ENCODE measurements around the gene CPN2. TPM values are rescaled to one million over a fixed set of nuclear protein-coding genes. Genes with fewer than 3 reads are reported as not detected.

CPN2 gene
- total and polyA plus RNA-seq, 2 donors (not counting 3 experiments of a cell fraction or from before 2014, with no cell fraction given) = not detected

DNA sequence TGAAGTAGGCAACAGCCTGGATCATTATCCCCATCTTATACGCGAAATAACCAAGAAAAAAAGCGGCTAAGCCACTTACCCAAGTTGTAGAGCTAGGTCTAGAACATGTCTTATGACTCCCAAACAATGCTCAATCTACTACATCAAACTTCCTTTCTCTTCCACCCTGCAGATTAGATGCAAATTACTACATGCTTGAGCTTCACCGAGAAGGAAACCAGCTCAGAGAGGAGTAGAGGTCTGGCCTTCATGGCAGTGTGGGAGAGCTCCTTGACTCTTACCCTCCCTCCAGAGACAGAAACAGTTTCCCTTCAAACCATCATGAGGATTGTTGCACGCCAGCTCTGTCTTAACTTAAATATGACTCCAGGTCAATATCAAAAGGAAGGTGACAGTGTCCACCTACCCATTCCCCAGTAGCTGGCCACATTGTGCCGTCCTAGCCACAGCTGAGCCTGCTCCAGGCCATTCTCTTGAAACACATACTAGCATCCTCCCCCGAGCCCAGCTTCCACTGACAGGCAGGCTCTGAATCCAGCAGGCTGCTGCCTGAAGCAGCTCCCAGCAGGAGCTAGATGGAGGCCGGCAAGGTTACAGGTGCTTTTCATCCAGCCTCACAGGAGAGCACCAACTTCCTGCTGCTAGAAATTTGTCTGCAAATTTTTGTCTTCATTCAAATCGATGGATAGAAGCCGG is 56.8 kb downstream of the CPN2 start:
- no peak overlapping the region for H3K4me2 ChIP-seq (ENCODE audit: insufficient read depth, low read length)
- no peaks in the 10 kb centered on the region for H3K27me3 ChIP-seq (ENCODE audit: control insufficient read depth in 2 of 2, insufficient read depth in 2 of 2, low read length in 2 of 2)
- H2AFZ ChIP-seq (ENCODE audit: low read depth, low read length) = no peak overlapping the region
- H3K9me1 ChIP-seq (replicated peaks; ENCODE audit: control insufficient read depth, extremely low read depth, insufficient read depth, low read length) = no peaks in the 10 kb centered on the region
- DNase-seq (ENCODE audit: low read depth, low spot score) (no peak), FAIRE-seq (no peak)
- no peak overlapping the region for H3K27ac ChIP-seq (ENCODE audit: insufficient read depth, low read depth, low read length)
- dilution Hi-C loops (cut with MboI; ENCODE audit: extremely low pct_ligation_motif_present, low sequenced_read_pairs) = no loop called here
- no peak overlapping the region for H3K4me3 ChIP-seq (replicated peaks in 1 of 3; ENCODE audit: insufficient read depth in 1 of 3, low read depth in 1 of 3, low read length in 3 of 3)
- H3K9ac ChIP-seq (replicated peaks; ENCODE audit: extremely low read depth, insufficient read depth, low read length) = no peak overlapping the region
- H3K79me2 ChIP-seq (ENCODE audit: control insufficient read depth, insufficient read depth, low read length) = no peaks in the 10 kb centered on the region
- ChIA-PET POLR2A (no interaction called here), CTCF (interaction anchor here (1.0 to 4.6 kb wide), 5 partner anchors 10 to 513 kb away, joined by 3 to 19 read pairs (median 3); no protein-coding TSS in a partner anchor)
- no peaks in the 10 kb centered on the region for H3K9me3 ChIP-seq (replicated peaks; ENCODE audit: control insufficient read depth, insufficient read depth, low read length)
- peaks cover 13% of the 10 kb centered on the region for H3K4me1 ChIP-seq (ENCODE audit: control insufficient read depth, extremely low read depth, insufficient read depth, low read length)
- TF ChIP-seq POLR2AphosphoS5 (IDR thresholded peaks at IDR 0.05; ENCODE audit: insufficient read depth, low read depth, low read length) (no peak), POLR2A (IDR thresholded peaks at IDR 0.05; ENCODE audit: low read depth, low read length) (no peak), GATA2 (IDR thresholded peaks at IDR 0.05; ENCODE audit: insufficient read depth, insufficient read length, low read depth, low read length) (no peak), FOS (IDR thresholded peaks at IDR 0.05; ENCODE audit: borderline replicate concordance, insufficient read depth, low read length) (no peak), EZH2 (IDR thresholded peaks at IDR 0.05; ENCODE audit: borderline replicate concordance, low read depth, low read length, severe bottlenecking) (no peak), JUN (IDR thresholded peaks at IDR 0.05; ENCODE audit: borderline replicate concordance, insufficient read depth, insufficient read length, low read depth) (no peak)
- TF ChIP-seq, protein P1, sequence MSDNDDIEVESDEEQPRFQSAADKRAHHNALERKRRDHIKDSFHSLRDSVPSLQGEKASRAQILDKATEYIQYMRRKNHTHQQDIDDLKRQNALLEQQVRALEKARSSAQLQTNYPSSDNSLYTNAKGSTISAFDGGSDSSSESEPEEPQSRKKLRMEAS (IDR thresholded peaks at IDR 0.05; ENCODE audit: insufficient read depth, insufficient read length) = no peak
- TF ChIP-seq, protein P2, sequence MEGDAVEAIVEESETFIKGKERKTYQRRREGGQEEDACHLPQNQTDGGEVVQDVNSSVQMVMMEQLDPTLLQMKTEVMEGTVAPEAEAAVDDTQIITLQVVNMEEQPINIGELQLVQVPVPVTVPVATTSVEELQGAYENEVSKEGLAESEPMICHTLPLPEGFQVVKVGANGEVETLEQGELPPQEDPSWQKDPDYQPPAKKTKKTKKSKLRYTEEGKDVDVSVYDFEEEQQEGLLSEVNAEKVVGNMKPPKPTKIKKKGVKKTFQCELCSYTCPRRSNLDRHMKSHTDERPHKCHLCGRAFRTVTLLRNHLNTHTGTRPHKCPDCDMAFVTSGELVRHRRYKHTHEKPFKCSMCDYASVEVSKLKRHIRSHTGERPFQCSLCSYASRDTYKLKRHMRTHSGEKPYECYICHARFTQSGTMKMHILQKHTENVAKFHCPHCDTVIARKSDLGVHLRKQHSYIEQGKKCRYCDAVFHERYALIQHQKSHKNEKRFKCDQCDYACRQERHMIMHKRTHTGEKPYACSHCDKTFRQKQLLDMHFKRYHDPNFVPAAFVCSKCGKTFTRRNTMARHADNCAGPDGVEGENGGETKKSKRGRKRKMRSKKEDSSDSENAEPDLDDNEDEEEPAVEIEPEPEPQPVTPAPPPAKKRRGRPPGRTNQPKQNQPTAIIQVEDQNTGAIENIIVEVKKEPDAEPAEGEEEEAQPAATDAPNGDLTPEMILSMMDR (IDR thresholded peaks at IDR 0.05; ENCODE audit: extremely low read depth in 1 of 2, insufficient read depth in 1 of 2, low read depth in 1 of 2, low read length in 2 of 2) = no peak
- no peaks in the 10 kb centered on the region for H3K36me3 ChIP-seq (ENCODE audit: control insufficient read depth in 2 of 2, extremely low read depth in 1 of 2, insufficient read depth in 2 of 2, low read length in 2 of 2)
- no TSS peak for BruUV-seq (replicated peaks)
- intact Hi-C loops (cut with micrococcal nuclease) = no loop called here
- H4K20me1 ChIP-seq (replicated peaks; ENCODE audit: control insufficient read depth, extremely low read depth, insufficient read depth, low read length) = no peaks in the 10 kb centered on the region

Data from endothelial cell of umbilical vein (primary cell).